ENCODE results near the gene EPB41L1. TPM values are rescaled to one million over a fixed set of nuclear protein-coding genes. Genes with fewer than 3 reads are reported as not detected.

The EPB41L1 gene
- total RNA-seq, 1 experiment from 2014 or later, result 129 TPM

DNA sequence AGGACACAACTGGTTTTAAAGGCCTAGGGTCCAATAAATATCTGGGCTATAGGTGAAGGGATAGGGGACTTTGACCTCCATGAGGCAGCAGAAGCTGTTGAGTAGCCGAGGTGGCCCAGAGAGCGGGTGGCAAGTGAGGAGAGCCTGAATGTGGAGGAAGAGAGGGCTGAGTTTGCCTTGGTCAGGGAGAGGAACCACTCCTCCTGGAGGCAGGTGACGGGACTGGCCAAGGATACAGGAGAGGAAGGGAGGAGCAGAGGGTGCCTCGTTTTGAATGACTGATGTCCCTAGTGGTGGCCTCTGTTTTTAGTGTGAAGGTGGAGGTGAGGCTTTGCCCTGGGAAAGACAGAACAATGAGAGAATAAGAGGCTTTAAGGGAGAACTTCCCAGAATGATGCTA lies 62.7 kb downstream of the EPB41L1 start:
- Mint-ChIP-seq H3K27ac (ENCODE audit: unreplicated experiment) (peak overlapping the region; percentile 2), H3K9me3 (ENCODE audit: unreplicated experiment) (no peaks in the 10 kb centered on the region), H3K27me3 (ENCODE audit: insufficient read depth, unreplicated experiment) (no peaks in the 10 kb centered on the region), H3K4me1 (ENCODE audit: low read depth, unreplicated experiment) (peaks cover 5% of the 10 kb centered on the region), H3K4me3 (ENCODE audit: unreplicated experiment) (no peak overlapping the region), H3K36me3 (ENCODE audit: insufficient read depth, unreplicated experiment) (peaks cover 7% of the 10 kb centered on the region)
- TF ChIP-seq, protein P1, sequence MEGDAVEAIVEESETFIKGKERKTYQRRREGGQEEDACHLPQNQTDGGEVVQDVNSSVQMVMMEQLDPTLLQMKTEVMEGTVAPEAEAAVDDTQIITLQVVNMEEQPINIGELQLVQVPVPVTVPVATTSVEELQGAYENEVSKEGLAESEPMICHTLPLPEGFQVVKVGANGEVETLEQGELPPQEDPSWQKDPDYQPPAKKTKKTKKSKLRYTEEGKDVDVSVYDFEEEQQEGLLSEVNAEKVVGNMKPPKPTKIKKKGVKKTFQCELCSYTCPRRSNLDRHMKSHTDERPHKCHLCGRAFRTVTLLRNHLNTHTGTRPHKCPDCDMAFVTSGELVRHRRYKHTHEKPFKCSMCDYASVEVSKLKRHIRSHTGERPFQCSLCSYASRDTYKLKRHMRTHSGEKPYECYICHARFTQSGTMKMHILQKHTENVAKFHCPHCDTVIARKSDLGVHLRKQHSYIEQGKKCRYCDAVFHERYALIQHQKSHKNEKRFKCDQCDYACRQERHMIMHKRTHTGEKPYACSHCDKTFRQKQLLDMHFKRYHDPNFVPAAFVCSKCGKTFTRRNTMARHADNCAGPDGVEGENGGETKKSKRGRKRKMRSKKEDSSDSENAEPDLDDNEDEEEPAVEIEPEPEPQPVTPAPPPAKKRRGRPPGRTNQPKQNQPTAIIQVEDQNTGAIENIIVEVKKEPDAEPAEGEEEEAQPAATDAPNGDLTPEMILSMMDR (IDR thresholded peaks at IDR 0.05; ENCODE audit: insufficient read depth in 1 of 2, low read depth in 1 of 2, low read length in 1 of 2, severe bottlenecking in 1 of 2, unreplicated experiment in 1 of 2), result peak; percentile 73 to 85
- POLR2A ChIA-PET, result no interaction called here
- intact Hi-C loops (cut with micrococcal nuclease; ENCODE audit: unreplicated experiment), result no loop called here
- H3K9me3 ChIP-seq, result no peaks in the 10 kb centered on the region
- H3K4me3 ChIP-seq (ENCODE audit: low read depth, low read length), result no peak overlapping the region
- no TSS peak for BruUV-seq (replicated peaks)
- no peaks in the 10 kb centered on the region for H3K4me1 ChIP-seq
- CTCF ChIA-PET, result interaction anchor here (1.4 to 2.0 kb wide), 3 partner anchors 14 to 222 kb away, joined by 3 to 9 read pairs (median 8); no protein-coding TSS in a partner anchor
- no peaks in the 10 kb centered on the region for H3K27me3 ChIP-seq (replicated peaks; ENCODE audit: control insufficient read depth, insufficient read depth, low read length)
- peak; percentile 81 for DNase-seq
- H3K36me3 ChIP-seq (ENCODE audit: control insufficient read depth, insufficient read depth, low read length), result no peaks in the 10 kb centered on the region; the same call in 1 of the 2 replicates

DNA sequence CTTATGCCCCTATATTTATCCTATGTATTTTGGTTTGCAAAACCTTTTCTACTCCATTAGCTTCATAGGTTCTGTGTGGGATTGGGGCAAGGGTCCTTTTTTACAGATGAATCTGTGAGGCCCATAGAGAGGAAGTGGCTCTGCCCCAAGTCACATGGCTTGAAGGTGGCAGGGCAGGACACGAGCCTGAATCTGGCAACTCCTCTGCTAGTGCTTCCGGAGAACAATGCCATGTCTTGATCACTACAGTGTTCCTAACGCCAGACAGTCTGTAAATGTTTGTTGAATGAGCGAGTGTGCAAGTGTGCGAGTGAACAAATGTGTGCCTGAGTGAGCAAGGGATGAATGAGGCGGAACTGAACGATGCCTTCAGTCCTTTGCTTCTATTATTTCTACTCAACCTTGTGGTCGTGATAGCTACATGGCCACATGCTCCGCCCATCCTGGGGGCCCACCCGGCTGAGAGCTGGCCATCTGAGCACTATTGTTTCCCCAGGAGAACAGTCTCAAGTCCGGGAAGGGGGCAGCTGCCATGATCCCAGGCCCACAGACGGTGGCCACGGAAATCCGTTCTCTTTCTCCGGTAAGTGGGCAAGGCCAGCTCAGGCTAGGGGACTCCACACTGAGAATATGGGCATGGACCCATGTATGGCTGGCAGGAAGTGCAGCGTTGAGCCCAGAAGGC lies 64.0 kb downstream of the EPB41L1 start:
- no peak overlapping the region for H3K4me3 Mint-ChIP-seq (ENCODE audit: unreplicated experiment)
- peaks cover 7% of the 10 kb centered on the region for H3K36me3 Mint-ChIP-seq (ENCODE audit: insufficient read depth, unreplicated experiment)
- ChIA-PET POLR2A (no interaction called here), CTCF (interaction anchor here (0.6 to 2.3 kb wide), 3 partner anchors 8 to 16 kb away, joined by 3 to 7 read pairs (median 3); no protein-coding TSS in a partner anchor)
- H3K4me1 Mint-ChIP-seq (ENCODE audit: low read depth, unreplicated experiment), result peaks cover 5% of the 10 kb centered on the region
- no peak overlapping the region for H3K27ac Mint-ChIP-seq (ENCODE audit: unreplicated experiment)
- Histone ChIP-seq H3K9me3 (no peaks in the 10 kb centered on the region), H3K4me1 (no peaks in the 10 kb centered on the region), H3K4me3 (ENCODE audit: low read depth, low read length) (no peak overlapping the region), H3K27me3 (replicated peaks; ENCODE audit: control insufficient read depth, insufficient read depth, low read length) (no peaks in the 10 kb centered on the region), H3K36me3 (ENCODE audit: control insufficient read depth, insufficient read depth, low read length) (no peaks in the 10 kb centered on the region; the same call in 1 of the 2 replicates)
- BruUV-seq (replicated peaks), result no TSS peak
- no peaks in the 10 kb centered on the region for H3K9me3 Mint-ChIP-seq (ENCODE audit: unreplicated experiment)
- intact Hi-C loops (cut with micrococcal nuclease; ENCODE audit: unreplicated experiment), result no loop called here
- no peaks in the 10 kb centered on the region for H3K27me3 Mint-ChIP-seq (ENCODE audit: insufficient read depth, unreplicated experiment)
- DNase-seq, result no peak
- TF ChIP-seq, protein P1 (IDR thresholded peaks at IDR 0.05; ENCODE audit: insufficient read depth in 1 of 2, low read depth in 1 of 2, low read length in 1 of 2, severe bottlenecking in 1 of 2, unreplicated experiment in 1 of 2), result no peak

- peaks cover 7% of the 10 kb centered on the region for H3K36me3 Mint-ChIP-seq (ENCODE audit: insufficient read depth, unreplicated experiment)
- H3K27me3 Mint-ChIP-seq (ENCODE audit: insufficient read depth, unreplicated experiment), result no peaks in the 10 kb centered on the region
- no peak overlapping the region for H3K27ac Mint-ChIP-seq (ENCODE audit: unreplicated experiment)
- BruUV-seq (replicated peaks), result no TSS peak
- peaks cover 5% of the 10 kb centered on the region for H3K4me1 Mint-ChIP-seq (ENCODE audit: low read depth, unreplicated experiment)
- no peaks in the 10 kb centered on the region for H3K27me3 ChIP-seq (replicated peaks; ENCODE audit: control insufficient read depth, insufficient read depth, low read length)
- H3K36me3 ChIP-seq (ENCODE audit: control insufficient read depth, insufficient read depth, low read length), result no peaks in the 10 kb centered on the region; the same call in 1 of the 2 replicates
- POLR2A ChIA-PET, result no interaction called here
- CTCF ChIA-PET, result interaction anchor here (2.3 kb wide), 1 partner anchor 17 kb away, joined by 7 read pairs; no protein-coding TSS in a partner anchor
- H3K4me3 Mint-ChIP-seq (ENCODE audit: unreplicated experiment), result no peak overlapping the region
- no peaks in the 10 kb centered on the region for H3K9me3 Mint-ChIP-seq (ENCODE audit: unreplicated experiment)
- TF ChIP-seq, protein P1 (IDR thresholded peaks at IDR 0.05; ENCODE audit: insufficient read depth in 1 of 2, low read depth in 1 of 2, low read length in 1 of 2, severe bottlenecking in 1 of 2, unreplicated experiment in 1 of 2), result no peak
- no peak for DNase-seq
- H3K9me3 ChIP-seq, result no peaks in the 10 kb centered on the region
- intact Hi-C loops (cut with micrococcal nuclease; ENCODE audit: unreplicated experiment), result no loop called here
- no peaks in the 10 kb centered on the region for H3K4me1 ChIP-seq
- no peak overlapping the region for H3K4me3 ChIP-seq (ENCODE audit: low read depth, low read length)
Observed at GRCh38 chr20:36219671-36220220, 65.2 kb downstream of the EPB41L1 start.
